ENCODE results near the gene KDM6A. TPM values are rescaled to one million over a fixed set of nuclear protein-coding genes. Genes with fewer than 3 reads are reported as not detected.
A peak's percentile ranks its signal among the peaks of the same experiment; 100 is the strongest.

KDM6A gene
- total and polyA plus RNA-seq, 2 donors (not counting 1 experiment from before 2014, with no cell fraction given): 13.8 to 28.4 TPM

DNA sequence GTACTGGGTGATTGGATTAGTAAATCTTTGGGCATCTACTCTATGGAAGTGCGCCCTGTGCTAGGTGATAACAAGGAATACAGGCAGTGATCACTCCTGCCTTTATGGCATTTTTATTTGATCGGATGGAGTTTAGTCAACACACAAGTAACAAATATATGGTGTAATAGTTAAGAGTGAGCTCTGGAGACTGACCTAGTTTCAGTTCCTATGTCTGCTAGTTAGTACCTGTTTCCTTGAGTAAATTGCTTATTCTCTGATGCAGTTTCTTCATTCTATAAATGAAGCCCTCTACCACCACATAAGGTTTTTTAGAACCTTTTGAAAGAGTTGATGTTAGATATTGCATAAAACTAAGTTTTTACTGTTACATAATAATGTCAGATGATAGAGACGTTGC lies 134.6 kb downstream of the KDM6A start:
- TF ChIP-seq, protein P1, sequence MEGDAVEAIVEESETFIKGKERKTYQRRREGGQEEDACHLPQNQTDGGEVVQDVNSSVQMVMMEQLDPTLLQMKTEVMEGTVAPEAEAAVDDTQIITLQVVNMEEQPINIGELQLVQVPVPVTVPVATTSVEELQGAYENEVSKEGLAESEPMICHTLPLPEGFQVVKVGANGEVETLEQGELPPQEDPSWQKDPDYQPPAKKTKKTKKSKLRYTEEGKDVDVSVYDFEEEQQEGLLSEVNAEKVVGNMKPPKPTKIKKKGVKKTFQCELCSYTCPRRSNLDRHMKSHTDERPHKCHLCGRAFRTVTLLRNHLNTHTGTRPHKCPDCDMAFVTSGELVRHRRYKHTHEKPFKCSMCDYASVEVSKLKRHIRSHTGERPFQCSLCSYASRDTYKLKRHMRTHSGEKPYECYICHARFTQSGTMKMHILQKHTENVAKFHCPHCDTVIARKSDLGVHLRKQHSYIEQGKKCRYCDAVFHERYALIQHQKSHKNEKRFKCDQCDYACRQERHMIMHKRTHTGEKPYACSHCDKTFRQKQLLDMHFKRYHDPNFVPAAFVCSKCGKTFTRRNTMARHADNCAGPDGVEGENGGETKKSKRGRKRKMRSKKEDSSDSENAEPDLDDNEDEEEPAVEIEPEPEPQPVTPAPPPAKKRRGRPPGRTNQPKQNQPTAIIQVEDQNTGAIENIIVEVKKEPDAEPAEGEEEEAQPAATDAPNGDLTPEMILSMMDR (conservative IDR thresholded peaks at IDR 0.05 in 1 of 2, IDR thresholded peaks at IDR 0.05 in 1 of 2; ENCODE audit: low read depth in 1 of 2, low read length in 2 of 2): no peak
- no peak for TF ChIP-seq EZH2 (IDR thresholded peaks at IDR 0.05; ENCODE audit: low read length, missing control alignments)
- Histone ChIP-seq H3K79me2 (ENCODE audit: control insufficient read depth, insufficient read depth, low read length) (peaks cover 1% of the 10 kb centered on the region), H3K27ac (ENCODE audit: insufficient read depth, low read length) (no peak overlapping the region)

DNA sequence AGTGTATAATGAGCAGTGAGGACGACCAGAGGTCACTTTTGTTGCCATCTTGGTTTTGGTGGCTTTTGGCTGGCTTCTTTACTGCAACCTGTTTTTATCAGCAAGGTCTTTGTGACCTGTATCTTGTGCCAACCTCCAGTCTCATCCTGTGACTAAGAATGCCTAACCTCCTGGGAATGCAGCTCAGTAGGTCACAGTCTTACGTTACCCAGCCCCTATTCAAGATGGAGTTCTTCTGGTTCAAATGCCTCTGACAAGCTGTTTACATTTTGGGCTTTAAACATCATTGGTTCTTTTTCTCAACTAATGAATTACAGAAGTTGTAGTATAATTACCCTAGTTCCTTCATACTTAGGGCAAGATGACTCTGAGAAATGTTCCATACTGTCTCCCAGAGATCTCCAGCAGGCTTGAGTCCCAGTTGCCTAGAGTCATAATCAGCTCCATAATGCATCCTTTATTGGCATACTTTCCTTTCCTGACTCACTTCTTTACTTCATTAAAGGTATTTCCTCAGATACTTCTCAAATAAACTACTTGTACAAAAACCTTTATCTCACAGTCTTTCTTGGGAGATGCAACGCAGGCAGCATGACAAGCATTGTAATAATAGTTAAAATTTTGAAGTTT lies 136.5 kb downstream of the KDM6A start:
- Histone ChIP-seq H3K36me3 (ENCODE audit: control insufficient read depth, insufficient read depth, low read length) (no peaks in the 10 kb centered on the region), H3K4me2 (ENCODE audit: extremely low read depth, insufficient read depth, low read length) (no peak overlapping the region), H3K9me3 (ENCODE audit: control insufficient read depth, insufficient read depth, low read depth, low read length) (no peaks in the 10 kb centered on the region), H3K27ac (ENCODE audit: insufficient read depth, low read length) (no peak overlapping the region), H3K9ac (ENCODE audit: insufficient read depth, low read length) (no peak overlapping the region), H3K79me2 (ENCODE audit: control insufficient read depth, insufficient read depth, low read length) (peaks cover 3% of the 10 kb centered on the region), H3K27me3 (ENCODE audit: control insufficient read depth, insufficient read depth, low read length) (no peaks in the 10 kb centered on the region), H3K4me1 (ENCODE audit: control insufficient read depth, extremely low read depth, insufficient read depth, low read length) (peaks cover 3% of the 10 kb centered on the region), H2AFZ (ENCODE audit: low read length) (no peak overlapping the region), H4K20me1 (ENCODE audit: control insufficient read depth, extremely low read depth, insufficient read depth, low read length) (no peaks in the 10 kb centered on the region), H3K4me3 (replicated peaks in 1 of 4; ENCODE audit: control extremely low read depth in 1 of 4, insufficient read depth in 1 of 4, low read depth in 3 of 4, low read length in 4 of 4) (no peak overlapping the region)
- TF ChIP-seq, protein P1 (conservative IDR thresholded peaks at IDR 0.05 in 1 of 2, IDR thresholded peaks at IDR 0.05 in 1 of 2; ENCODE audit: low read depth in 1 of 2, low read length in 2 of 2): no peak
- TF ChIP-seq EZH2 (IDR thresholded peaks at IDR 0.05; ENCODE audit: low read length, missing control alignments): no peak
- DNase-seq (ENCODE audit: low read depth in 2 of 2): peak in 1 of 2 donors; percentile 58

More for the DNA sequence above, 134.6 kb downstream of the KDM6A start:
- Histone ChIP-seq H3K4me2 (ENCODE audit: extremely low read depth, insufficient read depth, low read length) (no peak overlapping the region), H3K36me3 (ENCODE audit: control insufficient read depth, insufficient read depth, low read length) (no peaks in the 10 kb centered on the region), H3K4me3 (replicated peaks in 1 of 4; ENCODE audit: control extremely low read depth in 1 of 4, insufficient read depth in 1 of 4, low read depth in 3 of 4, low read length in 4 of 4) (no peak overlapping the region), H3K9ac (ENCODE audit: insufficient read depth, low read length) (no peak overlapping the region), H3K4me1 (ENCODE audit: control insufficient read depth, extremely low read depth, insufficient read depth, low read length) (peaks cover 3% of the 10 kb centered on the region), H2AFZ (ENCODE audit: low read length) (no peak overlapping the region), H3K9me3 (ENCODE audit: control insufficient read depth, insufficient read depth, low read depth, low read length) (no peaks in the 10 kb centered on the region), H3K27me3 (ENCODE audit: control insufficient read depth, insufficient read depth, low read length) (no peaks in the 10 kb centered on the region), H4K20me1 (ENCODE audit: control insufficient read depth, extremely low read depth, insufficient read depth, low read length) (no peaks in the 10 kb centered on the region)
- no peak for DNase-seq (ENCODE audit: low read depth in 2 of 2)

DNA sequence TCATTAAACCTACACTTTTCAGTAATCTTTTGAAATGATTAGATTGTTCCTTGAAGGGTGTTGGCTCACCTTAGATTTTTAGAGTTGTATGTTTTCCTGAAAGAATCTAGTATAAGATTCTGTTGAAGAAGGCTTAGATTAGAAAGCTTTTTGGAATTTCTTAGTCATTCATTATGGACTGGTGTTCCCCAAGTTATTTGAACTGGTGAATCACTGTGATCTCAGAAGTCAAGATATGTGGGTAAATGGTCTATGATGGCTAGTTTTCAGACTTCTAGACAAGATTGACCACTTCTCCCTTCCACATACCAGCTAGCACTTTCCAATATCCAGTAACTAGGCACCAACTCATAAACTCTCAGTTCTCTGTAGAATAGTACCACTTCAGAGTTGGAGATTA lies 138.1 kb downstream of the KDM6A start:
- TF ChIP-seq, protein P1 (conservative IDR thresholded peaks at IDR 0.05 in 1 of 2, IDR thresholded peaks at IDR 0.05 in 1 of 2; ENCODE audit: low read depth in 1 of 2, low read length in 2 of 2): no peak
- TF ChIP-seq EZH2 (IDR thresholded peaks at IDR 0.05; ENCODE audit: low read length, missing control alignments): no peak
- Histone ChIP-seq H3K4me2 (ENCODE audit: extremely low read depth, insufficient read depth, low read length) (peak overlapping the region; percentile 13), H3K79me2 (ENCODE audit: control insufficient read depth, insufficient read depth, low read length) (peaks cover 5% of the 10 kb centered on the region), H3K27ac (ENCODE audit: insufficient read depth, low read length) (no peak overlapping the region), H3K4me1 (ENCODE audit: control insufficient read depth, extremely low read depth, insufficient read depth, low read length) (peaks cover 3% of the 10 kb centered on the region), H3K9ac (ENCODE audit: insufficient read depth, low read length) (no peak overlapping the region), H3K4me3 (replicated peaks in 1 of 4; ENCODE audit: control extremely low read depth in 1 of 4, insufficient read depth in 1 of 4, low read depth in 3 of 4, low read length in 4 of 4) (no peak overlapping the region), H4K20me1 (ENCODE audit: control insufficient read depth, extremely low read depth, insufficient read depth, low read length) (no peaks in the 10 kb centered on the region), H3K36me3 (ENCODE audit: control insufficient read depth, insufficient read depth, low read length) (no peaks in the 10 kb centered on the region), H2AFZ (ENCODE audit: low read length) (no peak overlapping the region), H3K9me3 (ENCODE audit: control insufficient read depth, insufficient read depth, low read depth, low read length) (no peaks in the 10 kb centered on the region), H3K27me3 (ENCODE audit: control insufficient read depth, insufficient read depth, low read length) (no peaks in the 10 kb centered on the region)
- peak in 1 of 2 donors; percentile 89 for DNase-seq (ENCODE audit: low read depth in 2 of 2)
